ENCODE data around the gene DNAL1.

The DNAL1 gene, protein sequence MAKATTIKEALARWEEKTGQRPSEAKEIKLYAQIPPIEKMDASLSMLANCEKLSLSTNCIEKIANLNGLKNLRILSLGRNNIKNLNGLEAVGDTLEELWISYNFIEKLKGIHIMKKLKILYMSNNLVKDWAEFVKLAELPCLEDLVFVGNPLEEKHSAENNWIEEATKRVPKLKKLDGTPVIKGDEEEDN

DNA sequence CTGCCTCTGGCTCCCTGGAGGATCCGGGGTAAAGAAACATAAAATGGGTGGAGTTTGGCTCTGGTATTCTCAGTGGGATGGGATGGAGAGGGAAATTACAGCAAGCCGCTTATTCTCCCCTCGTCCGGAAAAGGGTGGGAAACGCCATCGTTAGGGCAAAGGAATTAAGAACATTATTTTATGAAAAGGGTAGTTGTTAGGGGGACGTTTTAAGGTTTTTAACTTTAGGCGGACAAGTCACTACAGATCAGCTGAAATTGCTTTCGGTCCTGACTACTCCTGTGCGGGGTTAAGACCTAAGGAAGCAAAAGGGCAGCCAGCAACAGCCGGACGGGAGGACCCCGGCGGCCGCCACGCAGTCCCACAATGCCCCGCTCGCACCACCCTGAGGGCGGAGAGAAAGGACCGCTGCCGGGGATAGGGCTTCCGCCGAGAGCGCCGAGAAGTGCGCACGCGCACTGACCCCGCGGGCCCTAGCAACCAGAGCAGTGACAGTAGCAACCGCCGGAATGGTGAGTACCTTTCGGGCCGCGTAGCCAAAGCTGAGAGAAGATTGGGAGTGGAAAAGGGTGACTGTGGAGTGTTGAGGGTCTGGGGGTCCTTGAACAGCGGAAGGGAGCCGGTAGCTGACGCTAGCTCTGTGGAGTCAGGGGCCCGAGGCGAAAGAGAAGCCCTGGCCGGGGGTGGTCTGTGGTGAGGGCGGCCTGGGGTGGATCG lies at the start of gene DNAL1:
TSS of gene DNAL1 (plus strand) at position 456 of the 717 bp plus-strand sequence. CDS start at position 510, 54 bp downstream.
- peak; percentile 92 for DNase-seq
- in situ Hi-C loops (cut with MboI; ENCODE audit: low pct_unique_long_range_greater_than_20kb, low sequenced_read_pairs): no loop called here

DNA sequence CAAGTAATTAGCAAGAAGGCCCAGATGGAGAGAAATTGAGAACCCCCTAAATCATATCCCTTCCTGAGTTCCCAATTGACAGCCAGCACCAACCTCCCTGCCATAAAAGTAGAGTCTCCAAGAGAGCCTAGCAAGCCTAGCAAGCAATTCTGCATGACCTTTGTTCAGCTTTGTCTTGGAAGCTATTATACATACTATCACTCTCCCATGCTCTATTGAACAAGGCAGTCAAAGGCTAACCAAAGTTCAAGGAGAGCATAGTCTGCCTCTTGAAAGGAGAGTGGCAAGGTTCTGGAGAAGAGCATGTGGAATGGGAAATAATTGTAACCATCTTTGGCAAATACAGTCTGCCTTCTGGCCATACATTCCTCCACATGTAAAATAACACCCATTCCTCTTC lies 45.3 kb upstream of the DNAL1 start:
- in situ Hi-C loops (cut with MboI; ENCODE audit: low pct_unique_long_range_greater_than_20kb, low sequenced_read_pairs): no loop called here
- DNase-seq: no peak

DNA sequence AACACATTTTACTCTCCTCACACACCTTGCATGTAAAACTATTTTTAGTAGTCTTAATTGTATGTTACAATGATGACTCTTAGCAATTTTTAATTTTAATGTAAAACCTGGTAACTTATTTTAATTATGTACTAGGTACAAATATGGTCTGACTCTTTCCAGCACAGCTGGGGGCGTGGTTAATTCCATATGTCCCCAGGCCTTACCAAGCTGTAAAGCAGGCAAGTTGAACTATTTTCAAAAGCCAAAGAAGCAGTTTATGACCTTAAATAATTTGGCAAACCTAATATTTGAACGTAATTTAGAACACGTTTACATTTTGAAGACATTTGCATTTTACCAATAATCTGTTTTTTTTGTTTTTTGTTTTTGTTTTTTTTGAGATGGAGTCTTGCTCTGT lies 41.8 kb upstream of the DNAL1 start:
- DNase-seq: no peak
- in situ Hi-C loops (cut with MboI; ENCODE audit: low pct_unique_long_range_greater_than_20kb, low sequenced_read_pairs): no loop called here

DNA sequence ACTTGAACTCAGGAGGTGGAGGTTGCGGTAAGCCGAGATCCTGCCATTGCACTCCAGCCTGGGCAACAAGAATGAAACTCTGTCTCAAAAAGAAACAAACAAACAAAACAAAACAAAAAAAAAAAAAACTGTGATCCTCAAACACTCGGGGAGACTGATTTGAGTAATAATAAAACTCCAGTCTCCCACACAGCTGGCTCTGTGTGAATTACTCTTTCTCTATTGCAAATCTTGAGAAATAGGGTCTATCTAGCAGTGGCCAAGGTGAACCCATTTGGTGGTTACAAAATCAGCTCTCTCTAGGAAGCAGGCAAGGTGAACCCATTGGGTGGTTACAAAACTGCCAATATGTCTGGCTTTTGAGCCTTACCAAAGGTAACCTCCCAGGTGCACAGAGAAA lies 38.5 kb upstream of the DNAL1 start:
- in situ Hi-C loops (cut with MboI; ENCODE audit: low pct_unique_long_range_greater_than_20kb, low sequenced_read_pairs): no loop called here
- no peak for DNase-seq

DNA sequence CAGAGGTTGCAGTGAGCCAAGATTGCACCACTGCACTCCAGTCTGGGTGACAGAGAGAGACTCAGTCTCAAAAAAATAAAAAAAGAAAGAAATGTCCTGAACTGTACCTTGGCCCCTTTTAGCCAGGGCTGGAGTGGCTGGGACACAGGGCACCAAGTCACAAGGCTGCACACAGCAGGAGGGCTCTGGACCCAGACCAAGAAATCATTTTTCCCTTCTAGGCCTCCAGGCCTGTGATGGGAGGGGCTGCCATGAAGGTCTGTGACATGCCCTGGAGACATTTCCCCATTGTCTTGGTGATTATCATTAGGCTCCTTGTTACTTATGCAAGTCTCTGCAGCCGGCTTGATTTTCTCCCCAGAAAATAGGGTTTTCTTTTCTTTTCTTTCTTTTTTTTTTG lies 37.5 kb upstream of the DNAL1 start:
- no peak for DNase-seq
- in situ Hi-C loops (cut with MboI; ENCODE audit: low pct_unique_long_range_greater_than_20kb, low sequenced_read_pairs): no loop called here

DNA sequence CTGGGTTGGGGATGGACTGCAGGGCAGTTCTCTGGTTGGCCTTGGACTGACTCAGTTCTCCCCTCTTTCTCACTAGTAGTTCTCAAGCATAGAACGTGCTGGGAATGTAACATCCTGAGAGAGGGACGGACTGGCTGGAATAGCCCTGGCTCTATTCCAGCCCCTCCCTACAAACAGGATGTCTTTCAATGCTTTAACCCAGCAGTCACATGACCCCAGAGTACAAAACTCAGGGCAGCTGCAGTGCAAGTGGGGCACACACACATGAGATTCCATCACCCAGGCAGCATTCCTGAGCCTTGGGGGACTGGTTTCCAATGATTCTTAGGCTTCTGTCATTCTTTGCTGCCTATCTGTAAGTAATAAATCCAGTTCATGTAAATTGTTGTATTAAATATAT lies 34.1 kb upstream of the DNAL1 start:
- DNase-seq: no peak
- in situ Hi-C loops (cut with MboI; ENCODE audit: low pct_unique_long_range_greater_than_20kb, low sequenced_read_pairs): no loop called here

DNA sequence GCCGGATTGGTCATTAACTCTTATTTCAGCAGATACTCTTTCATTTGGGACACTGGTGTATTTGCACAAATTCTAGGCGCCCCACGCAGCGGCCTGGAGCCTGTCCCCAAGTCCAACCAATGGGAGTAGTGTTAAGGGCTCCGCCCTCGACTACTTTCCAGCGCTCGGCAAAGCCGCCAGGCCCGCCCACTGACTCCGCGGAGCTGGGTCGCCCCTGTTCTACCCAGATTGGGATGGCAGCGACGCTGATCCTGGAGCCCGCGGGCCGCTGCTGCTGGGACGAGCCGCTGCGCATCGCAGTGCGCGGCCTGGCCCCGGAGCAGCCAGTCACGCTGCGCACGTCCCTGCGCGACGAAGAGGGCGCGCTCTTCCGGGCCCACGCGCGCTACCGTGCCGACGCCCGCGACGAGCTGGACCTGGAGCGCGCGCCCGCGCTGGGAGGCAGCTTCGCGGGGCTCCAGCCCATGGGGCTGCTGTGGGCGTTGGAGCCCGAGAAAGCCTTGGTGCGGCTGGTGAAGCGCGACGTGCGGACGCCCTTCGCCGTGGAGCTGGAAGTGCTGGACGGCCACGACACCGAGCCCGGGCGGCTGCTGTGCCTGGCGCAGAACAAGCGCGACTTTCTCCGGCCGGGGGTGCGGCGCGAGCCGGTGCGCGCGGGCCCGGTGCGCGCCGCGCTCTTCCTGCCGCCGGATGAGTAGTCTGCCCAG lies 32.3 kb upstream of the DNAL1 start, which contains the start of gene ACOT6:
TSS of gene ACOT6 (plus strand) at position 179 of the 707 bp plus-strand sequence. CDS start at position 234, 55 bp downstream.
- peak; percentile 80 for DNase-seq
- in situ Hi-C loops (cut with MboI; ENCODE audit: low pct_unique_long_range_greater_than_20kb, low sequenced_read_pairs): no loop called here

DNA sequence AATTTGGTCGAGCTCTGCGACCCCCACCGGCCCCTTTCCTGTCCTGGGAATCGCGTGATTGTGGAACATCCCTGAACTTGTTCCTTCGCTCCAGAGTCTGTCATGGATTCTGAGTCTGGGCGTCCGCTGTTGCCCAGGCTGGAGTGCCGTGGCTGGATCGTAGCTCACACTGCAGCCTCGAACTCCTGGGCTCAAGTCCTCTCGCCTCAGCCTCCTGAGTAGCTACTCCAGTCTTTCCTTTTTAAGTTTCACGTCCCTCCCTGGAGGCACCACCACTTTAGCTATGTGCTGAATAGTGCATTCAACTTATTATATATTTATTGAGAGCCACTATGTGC lies 31.8 kb upstream of the DNAL1 start:
- in situ Hi-C loops (cut with MboI; ENCODE audit: low pct_unique_long_range_greater_than_20kb, low sequenced_read_pairs): no loop called here
- no peak for DNase-seq

DNA sequence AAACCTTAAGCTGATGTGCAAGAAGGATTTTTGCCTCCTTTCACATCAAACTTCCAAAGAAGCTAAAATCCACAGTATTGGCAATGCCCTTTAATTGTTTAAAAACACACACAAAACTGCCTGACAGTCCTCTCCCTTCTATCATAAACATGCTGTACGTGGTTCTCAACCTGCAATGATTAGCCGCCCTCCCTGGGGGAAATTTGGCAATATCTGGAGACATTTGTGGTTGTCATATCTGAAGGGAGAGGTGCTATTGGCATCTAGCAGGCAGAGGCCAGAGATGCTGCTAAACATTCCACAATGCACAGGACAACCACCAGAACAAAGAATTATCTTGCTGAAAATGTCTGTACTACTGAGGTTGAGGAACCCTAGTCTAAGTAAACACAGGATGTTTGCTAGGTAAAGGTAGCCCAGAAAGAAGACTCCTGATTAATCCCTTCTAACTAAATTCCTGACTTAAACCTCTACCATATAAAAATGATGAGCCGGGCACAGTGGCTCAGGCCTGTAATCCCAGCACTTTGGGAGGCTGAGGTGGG lies 31.3 kb upstream of the DNAL1 start:
- no peak for DNase-seq
- in situ Hi-C loops (cut with MboI; ENCODE audit: low pct_unique_long_range_greater_than_20kb, low sequenced_read_pairs): no loop called here

DNA sequence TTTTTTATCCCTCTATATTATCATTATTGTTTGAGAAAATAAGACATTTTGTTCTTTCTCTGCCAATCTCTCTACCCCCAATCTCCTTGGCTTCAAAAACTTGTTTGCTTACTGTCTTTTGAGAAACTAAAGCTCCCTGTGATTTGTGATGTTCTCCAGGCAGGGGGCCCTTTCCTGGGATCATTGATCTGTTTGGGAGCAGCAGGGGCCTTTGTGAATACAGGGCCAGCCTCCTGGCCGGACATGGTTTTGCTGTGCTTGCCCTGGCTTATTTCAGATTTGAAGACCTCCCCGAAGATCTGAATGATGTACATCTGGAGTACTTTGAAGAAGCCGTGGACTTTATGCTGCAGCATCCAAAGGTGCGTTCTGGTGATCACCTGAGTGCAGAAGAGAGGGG lies 28.0 kb upstream of the DNAL1 start:
- in situ Hi-C loops (cut with MboI; ENCODE audit: low pct_unique_long_range_greater_than_20kb, low sequenced_read_pairs): no loop called here
- DNase-seq: no peak

DNA sequence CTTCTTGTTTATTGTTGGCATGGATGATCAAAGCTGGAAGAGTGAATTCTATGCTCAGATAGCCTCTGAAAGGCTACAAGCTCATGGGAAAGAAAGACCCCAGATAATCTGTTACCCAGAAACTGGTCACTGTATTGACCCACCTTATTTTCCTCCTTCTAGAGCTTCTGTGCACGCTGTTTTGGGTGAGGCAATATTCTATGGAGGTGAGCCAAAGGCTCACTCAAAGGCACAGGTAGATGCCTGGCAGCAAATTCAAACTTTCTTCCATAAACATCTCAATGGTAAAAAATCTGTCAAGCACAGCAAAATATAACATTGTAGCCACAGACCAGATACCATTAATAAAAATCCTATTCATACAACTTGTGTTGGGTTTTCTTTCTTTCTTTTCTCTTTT lies 25.3 kb upstream of the DNAL1 start:
- in situ Hi-C loops (cut with MboI; ENCODE audit: low pct_unique_long_range_greater_than_20kb, low sequenced_read_pairs): no loop called here
- DNase-seq: no peak

DNA sequence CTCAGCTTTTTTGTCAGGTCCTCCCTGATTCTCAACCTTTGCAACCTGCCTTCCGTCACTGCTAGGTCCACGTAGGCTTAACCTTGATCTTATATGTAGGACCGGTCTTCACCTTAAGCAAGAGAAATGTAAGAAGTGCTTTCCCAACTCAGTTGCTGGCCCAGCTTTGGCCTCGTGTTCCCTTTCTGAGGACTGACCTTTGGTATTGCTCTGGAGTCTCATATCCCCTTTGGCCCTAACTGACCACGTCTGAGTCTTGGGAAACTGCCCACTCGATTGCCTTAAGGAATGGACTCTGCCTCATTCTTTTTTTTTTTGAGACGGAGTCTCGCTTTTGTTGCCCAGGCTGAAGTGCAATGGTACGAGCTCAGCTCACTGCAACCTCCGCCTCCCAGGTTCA lies 24.5 kb upstream of the DNAL1 start:
- in situ Hi-C loops (cut with MboI; ENCODE audit: low pct_unique_long_range_greater_than_20kb, low sequenced_read_pairs): no loop called here
- no peak for DNase-seq

DNA sequence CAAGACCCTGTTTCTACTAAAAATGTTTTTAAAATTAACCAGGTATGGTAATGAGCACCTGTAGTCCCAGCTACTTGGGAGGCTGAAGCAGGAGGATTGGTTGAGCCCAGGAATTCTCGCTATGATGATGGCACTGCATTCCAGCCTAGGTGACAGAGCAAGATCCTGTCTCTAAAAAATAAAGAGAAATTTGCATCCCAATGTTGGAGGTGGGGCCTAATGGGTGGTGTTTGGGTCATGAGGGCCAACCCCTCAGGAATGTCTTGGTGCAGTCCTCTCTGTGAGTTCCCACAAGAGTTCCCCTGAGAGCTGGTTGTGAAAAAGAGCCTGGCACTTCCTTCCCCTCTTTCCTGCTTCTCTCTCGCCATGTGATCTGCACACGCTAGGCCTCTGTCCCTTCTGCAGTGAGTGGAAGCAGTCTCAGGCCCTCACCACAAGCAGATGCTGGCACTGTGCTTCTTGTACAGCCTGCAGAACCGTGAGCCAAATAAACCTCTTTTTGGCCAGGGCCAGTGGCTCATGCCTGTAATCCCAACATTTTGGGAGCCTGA lies 21.2 kb upstream of the DNAL1 start:
- in situ Hi-C loops (cut with MboI; ENCODE audit: low pct_unique_long_range_greater_than_20kb, low sequenced_read_pairs): no loop called here
- no peak for DNase-seq

DNA sequence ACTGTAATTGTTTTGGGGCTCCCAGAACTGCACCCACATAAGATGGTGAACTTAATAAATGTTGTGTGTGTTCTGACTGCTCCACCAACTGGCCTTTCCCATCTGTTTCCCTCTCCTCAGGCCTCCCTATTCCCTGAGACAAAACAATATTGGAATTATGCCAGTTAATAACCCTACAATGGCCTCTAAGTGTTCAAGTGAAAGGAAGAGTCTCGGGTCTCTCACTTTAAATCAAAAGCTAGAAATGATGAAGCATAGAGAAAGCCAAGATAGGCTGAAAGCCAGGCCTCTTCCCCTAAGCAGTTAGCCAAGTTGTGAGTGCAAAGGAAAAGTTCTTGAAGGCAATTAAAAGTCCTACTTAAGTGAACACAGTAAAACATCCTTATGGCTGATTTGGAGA lies 19.1 kb upstream of the DNAL1 start:
- in situ Hi-C loops (cut with MboI; ENCODE audit: low pct_unique_long_range_greater_than_20kb, low sequenced_read_pairs): no loop called here
- DNase-seq: no peak

DNA sequence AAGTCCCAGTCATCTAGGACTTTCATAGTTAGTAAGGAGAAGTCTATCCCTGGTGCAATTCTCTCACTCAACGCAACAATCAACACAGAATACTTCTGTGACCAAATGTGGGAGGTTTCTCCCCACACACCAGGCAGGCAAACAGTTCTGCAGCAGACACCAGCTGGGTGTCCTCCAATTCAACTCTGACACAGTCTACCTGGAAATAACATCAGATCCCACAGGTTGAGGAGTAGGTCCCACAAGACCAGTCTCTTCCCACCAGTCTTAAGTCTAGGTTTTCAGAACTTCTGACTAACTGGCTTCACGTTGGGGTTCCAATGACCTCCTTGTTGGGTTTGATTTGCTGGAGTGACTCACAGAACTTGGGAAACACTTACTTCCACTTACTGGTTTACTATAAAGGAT lies 17.6 kb upstream of the DNAL1 start:
- in situ Hi-C loops (cut with MboI; ENCODE audit: low pct_unique_long_range_greater_than_20kb, low sequenced_read_pairs): no loop called here
- DNase-seq: no peak

DNA sequence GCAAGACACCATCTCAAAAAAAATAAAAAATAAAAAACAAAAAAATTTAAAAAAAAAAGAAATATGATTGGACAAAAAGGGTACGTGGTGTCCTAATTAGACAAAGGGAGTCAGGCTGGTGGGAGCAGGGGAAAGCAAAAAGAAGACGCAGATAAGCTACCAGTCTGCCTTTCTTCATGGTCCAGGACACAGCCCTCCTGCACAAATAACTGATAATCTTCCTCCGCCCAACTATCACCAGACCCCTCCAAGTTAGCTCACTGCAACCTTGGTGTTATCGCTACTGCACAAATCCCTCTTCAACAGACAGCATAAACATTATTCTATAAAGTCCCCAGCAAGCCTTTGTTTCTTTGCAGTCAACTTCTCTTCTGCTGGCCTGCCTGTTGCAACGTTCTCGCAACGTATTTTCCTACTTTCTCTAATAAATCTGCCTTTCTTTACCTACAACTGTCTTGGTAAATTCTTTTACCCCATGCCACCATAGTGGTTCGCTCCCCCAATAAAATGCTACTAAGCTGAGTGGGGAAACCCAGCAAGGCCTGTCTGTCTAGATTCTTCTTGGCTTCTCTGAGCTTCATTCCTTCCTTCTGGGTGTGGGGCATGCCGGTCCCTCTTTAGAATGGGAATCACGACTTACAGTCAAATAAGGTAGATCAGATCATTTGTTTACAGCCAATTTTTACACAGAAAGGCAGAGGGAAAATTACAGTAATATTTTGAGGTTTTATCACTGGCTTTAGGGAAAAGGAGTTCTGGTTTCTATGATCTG lies 14.6 kb upstream of the DNAL1 start:
- in situ Hi-C loops (cut with MboI; ENCODE audit: low pct_unique_long_range_greater_than_20kb, low sequenced_read_pairs): no loop called here
- DNase-seq: no peak

DNA sequence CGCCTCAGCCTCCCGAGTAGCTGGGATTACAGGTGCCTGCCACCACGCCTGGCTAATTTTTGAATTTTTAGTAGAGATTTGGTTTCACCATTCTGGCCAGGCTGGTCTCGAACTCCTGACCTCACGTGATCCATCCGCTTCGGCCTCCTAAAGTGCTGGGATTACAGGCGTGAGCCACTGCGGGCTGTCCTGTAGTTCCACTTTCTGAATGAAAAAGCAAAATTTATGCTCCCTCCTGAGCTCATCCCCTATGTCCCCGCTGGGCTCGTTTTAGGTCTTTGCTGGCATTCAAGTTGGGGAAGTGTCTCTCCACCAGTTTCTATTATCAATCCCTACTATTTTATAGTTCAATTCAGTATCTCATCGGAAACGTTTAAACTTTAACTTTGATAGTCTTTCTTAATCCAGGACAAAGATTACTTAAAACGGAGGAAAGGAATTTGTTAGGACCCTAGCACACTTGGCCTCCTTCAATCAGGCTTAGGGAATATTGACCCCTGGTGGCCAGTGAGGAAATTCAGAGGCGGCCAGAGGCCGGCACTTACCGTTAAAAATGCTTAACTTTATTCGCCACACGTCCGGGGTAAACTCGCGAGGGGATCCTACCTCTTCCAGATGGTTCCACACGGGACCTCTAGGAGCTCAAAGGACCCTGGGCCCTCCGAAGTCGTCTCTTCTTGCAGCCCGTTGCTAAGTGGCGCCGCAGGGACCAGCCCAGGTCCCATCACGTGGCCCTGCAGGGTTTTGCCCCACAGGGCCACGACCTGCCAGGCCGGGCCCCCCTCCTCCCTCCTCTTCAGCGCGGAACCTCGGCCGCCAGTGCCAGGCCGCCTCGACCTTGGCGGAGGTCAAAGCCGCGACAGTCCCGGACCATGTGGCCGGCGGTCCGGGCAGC lies 11.4 kb upstream of the DNAL1 start:
- in situ Hi-C loops (cut with MboI; ENCODE audit: low pct_unique_long_range_greater_than_20kb, low sequenced_read_pairs): no loop called here
- DNase-seq: peak; percentile 69
